Fibroblast of skin of scalp (primary cell): Measurements from ENCODE around the gene CERCAM.

Experiments used
- DNase-seq: peaks from one replicate; pipeline ENCODE4 v3.0.0-alpha.2; 2013

CERCAM gene

GRCh38 chr9:128457207-128457606 lies 36.5 kb downstream of the CERCAM start:
- no peak for DNase-seq

GRCh38 chr9:128459011-128459410 lies 38.4 kb downstream of the CERCAM start:
- DNase-seq, result no peak

- no peak for DNase-seq
Observed at GRCh38 chr9:128469070-128469469, 48.4 kb downstream of the CERCAM start.

- DNase-seq, result peak; percentile 45
Observed at GRCh38 chr9:128470560-128470959, 49.9 kb downstream of the CERCAM start.

- DNase-seq, result no peak
Observed at GRCh38 chr9:128473104-128473503, 52.4 kb downstream of the CERCAM start.

GRCh38 chr9:128475867-128476266 lies 55.2 kb downstream of the CERCAM start:
- DNase-seq, result no peak

DNA sequence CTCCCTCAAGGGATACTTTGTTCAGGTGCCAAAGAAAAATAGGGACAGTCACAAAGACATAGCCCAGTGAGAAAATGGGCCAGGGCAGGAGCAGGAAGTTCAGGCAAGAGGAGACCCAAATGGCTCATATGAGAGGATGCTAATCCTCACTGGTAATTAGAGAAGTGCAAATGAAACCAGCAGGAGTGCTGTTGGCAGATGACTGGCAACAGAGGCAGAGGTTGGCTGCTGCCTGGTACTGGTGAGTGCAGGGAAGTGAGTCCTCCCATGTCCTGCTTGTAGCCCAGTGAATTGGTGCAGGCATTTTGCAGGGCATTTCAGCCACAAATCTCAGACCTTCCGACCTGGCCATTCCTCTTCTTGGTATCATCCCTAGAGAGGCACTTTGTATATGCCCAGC lies 58.6 kb downstream of the CERCAM start:
- no peak for DNase-seq

DNA sequence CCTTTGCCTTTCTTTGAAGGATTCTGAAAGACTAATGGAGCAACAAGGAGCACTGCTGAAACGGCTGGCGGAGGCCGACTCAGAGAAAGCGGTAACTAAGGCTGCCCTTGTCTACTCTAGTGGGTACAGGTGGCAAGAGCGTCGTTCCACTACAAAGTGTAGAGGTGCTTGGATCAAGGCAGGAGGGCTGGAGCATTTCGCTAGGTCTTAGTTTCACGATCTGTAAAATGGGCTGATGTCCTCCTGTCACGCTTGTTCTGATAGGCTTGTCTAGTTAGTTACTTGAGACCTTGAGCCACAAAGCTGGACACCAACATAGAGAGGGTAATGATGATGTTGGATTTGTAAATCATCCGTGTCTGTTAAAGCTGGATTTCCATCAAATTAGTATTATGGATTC lies 60.9 kb downstream of the CERCAM start:
- no peak for DNase-seq

DNA sequence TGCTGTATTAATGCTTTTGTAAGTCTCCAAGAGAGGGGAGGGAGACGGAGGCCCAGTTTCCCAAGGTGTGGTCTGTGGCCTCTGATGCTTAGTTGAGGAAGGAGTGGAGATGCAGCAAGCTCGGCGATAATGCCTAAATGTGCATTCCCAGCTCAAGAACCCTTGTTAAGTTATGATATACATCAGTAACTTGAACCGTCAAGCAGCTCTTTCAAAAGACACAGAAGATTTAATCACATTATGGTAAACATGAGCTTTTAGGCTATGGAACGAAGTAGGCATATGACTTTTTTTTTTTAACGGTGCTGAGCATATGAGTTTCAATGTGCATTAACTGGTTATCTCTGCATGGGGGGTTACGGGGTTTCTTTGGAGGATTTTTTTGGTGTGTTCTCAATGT lies 61.5 kb downstream of the CERCAM start:
- DNase-seq, result no peak

DNA sequence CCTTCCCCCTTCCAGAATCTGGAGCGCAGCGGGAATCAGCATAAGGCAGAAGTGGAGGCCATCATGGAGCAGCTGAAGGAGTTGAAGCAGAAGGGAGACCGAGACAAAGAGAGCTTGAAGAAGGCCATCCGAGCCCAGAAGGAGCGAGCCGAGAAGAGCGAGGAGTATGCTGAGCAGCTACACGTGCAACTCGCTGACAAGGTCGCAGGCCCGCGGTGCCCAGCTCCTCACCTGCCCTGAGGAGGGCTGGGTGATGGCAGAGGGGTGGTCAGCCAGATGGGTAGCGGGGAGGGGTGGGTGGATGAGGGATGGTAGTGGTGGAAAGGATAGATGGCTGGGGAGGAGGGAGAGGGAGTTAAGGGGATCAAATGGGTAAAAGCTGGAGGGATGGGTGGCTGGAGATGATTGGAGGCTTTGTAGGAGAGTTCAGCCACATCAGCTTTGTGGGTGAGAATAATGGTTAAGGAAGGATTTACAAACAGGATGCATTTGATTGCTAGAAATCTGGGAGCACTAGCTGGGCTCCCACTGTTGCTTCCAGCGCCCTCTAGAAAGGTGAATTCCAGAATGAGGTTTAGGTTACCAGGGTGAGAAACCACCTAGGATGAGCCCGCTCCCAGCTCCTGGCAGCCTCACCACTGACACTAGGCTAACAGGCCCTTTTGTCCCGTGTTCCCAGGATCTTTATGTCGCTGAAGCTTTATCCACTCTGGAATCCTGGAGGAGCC lies 64.2 kb downstream of the CERCAM start:
- DNase-seq, result no peak

DNA sequence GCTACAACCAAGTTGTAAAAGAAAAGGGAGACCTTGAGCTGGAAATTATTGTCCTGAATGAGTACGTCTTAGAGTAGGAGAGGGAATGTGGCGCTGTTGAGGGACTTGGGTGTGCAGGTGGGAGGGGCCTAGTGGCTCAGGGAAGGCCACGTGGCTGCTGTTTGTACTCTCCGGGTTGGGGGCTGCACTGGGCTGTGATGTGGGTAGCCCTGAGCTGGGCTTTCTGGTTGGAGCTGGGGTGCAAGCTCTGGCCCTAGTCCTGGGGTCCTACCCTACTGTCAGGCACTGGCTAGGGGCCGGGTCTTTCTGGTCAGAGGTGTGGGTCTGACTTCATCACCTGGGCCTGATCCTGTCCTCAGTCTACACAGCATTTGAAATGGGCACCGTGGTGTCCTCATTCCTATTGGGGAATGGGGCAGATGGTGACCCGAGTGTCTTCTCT lies 64.8 kb downstream of the CERCAM start:
- no peak for DNase-seq

- DNase-seq, result no peak
Observed at GRCh38 chr9:128486201-128486600, 65.5 kb downstream of the CERCAM start.
